ENCODE results near the gene ITGA3. TPM values are rescaled to one million over a fixed set of nuclear protein-coding genes. Genes with fewer than 3 reads are reported as not detected.

ITGA3 gene
- total RNA-seq, 1 experiment from 2014 or later = 22.5 TPM

DNA sequence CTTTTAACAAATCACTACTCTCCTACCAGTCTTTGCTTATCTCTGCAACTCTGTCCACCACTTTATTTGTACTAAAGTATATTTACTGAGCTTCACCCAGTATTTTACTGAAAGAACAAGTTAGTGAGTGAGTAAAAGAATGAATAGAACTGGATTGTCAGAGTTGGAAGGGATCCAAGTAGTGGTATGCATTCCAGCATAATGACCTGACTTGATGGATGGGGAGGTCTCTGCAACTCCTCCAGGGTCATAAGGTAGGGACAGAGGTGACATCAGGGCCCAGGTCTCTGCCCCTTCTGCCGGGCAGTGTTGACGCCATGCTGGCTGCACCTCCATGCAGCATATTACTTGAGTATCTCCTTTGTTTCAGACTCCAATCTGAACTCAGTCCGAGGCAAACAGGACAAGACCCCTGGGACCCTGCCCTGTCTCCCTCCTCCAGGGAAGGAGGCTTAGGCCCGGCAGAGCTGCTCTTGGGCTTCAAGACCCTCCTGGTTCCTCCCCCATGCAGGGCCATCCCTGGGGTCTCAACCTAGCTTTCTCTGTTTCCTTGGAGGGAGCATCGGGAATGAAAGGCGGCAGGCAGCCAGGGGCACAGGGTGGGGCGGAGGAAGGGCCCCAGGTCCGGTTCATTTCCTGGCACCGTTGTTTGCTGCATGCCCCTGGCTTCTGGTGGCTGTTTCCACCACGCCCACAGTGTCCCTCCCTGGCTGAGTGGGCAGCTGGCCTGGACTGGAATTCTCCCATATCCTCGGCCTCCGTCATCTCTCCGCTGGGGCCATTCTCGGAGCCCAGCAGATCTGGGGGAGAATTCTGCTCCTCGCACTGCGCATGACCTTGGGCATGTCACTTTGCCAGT is 12.4 kb upstream of the ITGA3 start:
- no CpG with 5 or more reads among the region's 16 CpGs for WGBS (ENCODE audit: extremely low coverage, insufficient read length, low lambda C conversion rate)
- H3K9me3 Mint-ChIP-seq = no peaks in the 10 kb centered on the region; a peak in 1 of 5 replicates

More for the DNA sequence above, 12.4 kb upstream of the ITGA3 start:
- Histone ChIP-seq H3K79me2 (ENCODE audit: insufficient read depth, low read length) (no peaks in the 10 kb centered on the region), H3K14ac (ENCODE audit: insufficient read depth, low read length) (no peak overlapping the region; the same call in 1 of the 2 replicates), H2BK12ac (ENCODE audit: insufficient read length, low read depth, low read length) (no peak overlapping the region), H3K56ac (ENCODE audit: insufficient read length, low read depth, low read length) (no peak overlapping the region), H3K27ac (ENCODE audit: insufficient read length, low read depth, low read length) (no peak overlapping the region), H2BK5ac (ENCODE audit: insufficient read length, low read length) (no peak overlapping the region), H4K20me1 (ENCODE audit: control insufficient read depth, insufficient read depth, insufficient read length) (no peaks in the 10 kb centered on the region), H2AFZ (ENCODE audit: low read length) (no peak overlapping the region), H2BK120ac (ENCODE audit: low read depth, low read length, poor library complexity, severe bottlenecking) (no peak overlapping the region), H4K8ac (replicated peaks; ENCODE audit: insufficient read length, low read depth, low read length) (no peak overlapping the region), H3K9ac (ENCODE audit: extremely low read depth, insufficient read length, low read length) (no peak overlapping the region), H2AK5ac (ENCODE audit: insufficient read length, low read length) (no peak overlapping the region), H3K4me1 (ENCODE audit: insufficient read depth, low read length) (no peaks in the 10 kb centered on the region; the same call in 1 of the 2 replicates), H3K4me2 (ENCODE audit: insufficient read depth, insufficient read length, low read length) (no peak overlapping the region), H3K27me3 (ENCODE audit: insufficient read depth, low read length) (no peaks in the 10 kb centered on the region), H2BK20ac (ENCODE audit: low read depth, low read length, poor library complexity, severe bottlenecking) (no peak overlapping the region), H2BK15ac (ENCODE audit: low read depth, low read length) (no peak overlapping the region), H4K91ac (ENCODE audit: insufficient read length, low read depth, low read length) (no peak overlapping the region), H3T11ph (ENCODE audit: low read length) (no peak overlapping the region), H3K79me1 (ENCODE audit: insufficient read depth, low read depth, low read length, poor library complexity, severe bottlenecking) (no peaks in the 10 kb centered on the region), H3K9me3 (ENCODE audit: control insufficient read depth, low read depth, low read length) (no peaks in the 10 kb centered on the region), H3K23ac (ENCODE audit: insufficient read length, low read depth, low read length) (no peak overlapping the region), H3K23me2 (ENCODE audit: insufficient read length, low read depth, low read length, poor library complexity, severe bottlenecking) (no peaks in the 10 kb centered on the region), H3K4ac (ENCODE audit: low read depth, low read length) (no peak overlapping the region), H4K5ac (ENCODE audit: insufficient read length, low read depth, low read length) (no peak overlapping the region), H3K18ac (ENCODE audit: insufficient read length, low read depth, low read length) (no peak overlapping the region)
- DNase-seq = no peak
- no peak overlapping the region for H3K4me3 Mint-ChIP-seq
- peak overlapping the region in 1 of 3 experiments; percentile 85; a peak in 2 of 7 replicates for H3K27ac Mint-ChIP-seq
- H3K36me3 Mint-ChIP-seq (ENCODE audit: insufficient read depth in 1 of 3, low read depth in 3 of 3) = no peaks in the 10 kb centered on the region
- H3K4me1 Mint-ChIP-seq = peaks cover 12 to 19% of the 10 kb centered on the region in 2 experiments
- peaks cover 9% of the 10 kb centered on the region for H3K27me3 Mint-ChIP-seq (ENCODE audit: low read depth)
- TF ChIP-seq, protein P1, sequence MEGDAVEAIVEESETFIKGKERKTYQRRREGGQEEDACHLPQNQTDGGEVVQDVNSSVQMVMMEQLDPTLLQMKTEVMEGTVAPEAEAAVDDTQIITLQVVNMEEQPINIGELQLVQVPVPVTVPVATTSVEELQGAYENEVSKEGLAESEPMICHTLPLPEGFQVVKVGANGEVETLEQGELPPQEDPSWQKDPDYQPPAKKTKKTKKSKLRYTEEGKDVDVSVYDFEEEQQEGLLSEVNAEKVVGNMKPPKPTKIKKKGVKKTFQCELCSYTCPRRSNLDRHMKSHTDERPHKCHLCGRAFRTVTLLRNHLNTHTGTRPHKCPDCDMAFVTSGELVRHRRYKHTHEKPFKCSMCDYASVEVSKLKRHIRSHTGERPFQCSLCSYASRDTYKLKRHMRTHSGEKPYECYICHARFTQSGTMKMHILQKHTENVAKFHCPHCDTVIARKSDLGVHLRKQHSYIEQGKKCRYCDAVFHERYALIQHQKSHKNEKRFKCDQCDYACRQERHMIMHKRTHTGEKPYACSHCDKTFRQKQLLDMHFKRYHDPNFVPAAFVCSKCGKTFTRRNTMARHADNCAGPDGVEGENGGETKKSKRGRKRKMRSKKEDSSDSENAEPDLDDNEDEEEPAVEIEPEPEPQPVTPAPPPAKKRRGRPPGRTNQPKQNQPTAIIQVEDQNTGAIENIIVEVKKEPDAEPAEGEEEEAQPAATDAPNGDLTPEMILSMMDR (conservative IDR thresholded peaks at IDR 0.05) = no peak
